WTC11 (cell line): Measurements from ENCODE around the gene REPS2. TPM values are rescaled to one million over a fixed set of nuclear protein-coding genes. Genes with fewer than 3 reads are reported as not detected.

Experiments
- ATAC-seq: fragments of 200-7000 bp; cut with Tn5 transposase; 2 replicates; pipeline ENCODE4 v1.10.0; 2021; ENCODE audit warnings: mild to moderate bottlenecking, moderate library complexity
- CTCF ChIA-PET: fragments of 300-600 bp; sonication (Branson Sonifier 250); formaldehyde crosslinking; loops from one replicate; lab custom pipeline; 2021; ENCODE audit warnings: antibody characterized with exemption; lab: Charles Lee
- POLR2A ChIA-PET: fragments of 350-600 bp; sonication (Branson Sonifier 250); formaldehyde crosslinking; loops from one replicate; lab custom pipeline; 2021; ENCODE audit warnings: antibody characterized with exemption; lab: Charles Lee
- DNase-seq: peaks from one replicate; pipeline ENCODE4 v3.0.0; 2021; ENCODE audit warnings: low spot score
- H3K27ac Mint-ChIP-seq: 2 replicates; pipeline ENCODE4 v1.8.0; 2021; ENCODE audit warnings: mixed read lengths
- H3K27me3 Mint-ChIP-seq: 2 replicates; pipeline ENCODE4 v1.8.0; 2021; ENCODE audit warnings: low read depth, mild to moderate bottlenecking, moderate library complexity, mixed read lengths
- H3K36me3 Mint-ChIP-seq: 2 replicates; pipeline ENCODE4 v1.8.0; 2021; ENCODE audit warnings: mixed read lengths
- H3K4me1 Mint-ChIP-seq: 2 replicates; pipeline ENCODE4 v1.8.0; 2022; ENCODE audit warnings: mixed read lengths
- H3K4me3 Mint-ChIP-seq: 2 replicates; pipeline ENCODE4 v1.8.0; 2021; ENCODE audit warnings: mild to moderate bottlenecking, moderate library complexity, mixed read lengths
- H3K9me3 Mint-ChIP-seq: 2 replicates; pipeline ENCODE4 v1.8.0; 2021; ENCODE audit warnings: mixed read lengths
- ARID4B ChIP-seq: sonication (generic); formaldehyde crosslinking; IDR thresholded peaks from 2 replicates; pipeline ENCODE4 v1.8.0; 2023; ENCODE audit warnings: missing genetic modification reagents, mild to moderate bottlenecking, borderline replicate concordance
- E2F5 ChIP-seq: sonication (generic); formaldehyde crosslinking; IDR thresholded peaks from 2 replicates; pipeline ENCODE4 v1.8.1; 2022; ENCODE audit warnings: mild to moderate bottlenecking, moderate library complexity, missing genetic modification reagents
- ERG ChIP-seq: fragments of 250-450 bp; sonication (Bioruptor Pico); IDR thresholded peaks from 2 replicates; pipeline ENCODE4 v1.8.0; 2021; ENCODE audit warnings: mild to moderate bottlenecking
- FOXP1 ChIP-seq: sonication (generic); formaldehyde crosslinking; IDR thresholded peaks from 2 replicates; pipeline ENCODE4 v1.8.0; 2022; ENCODE audit warnings: missing genetic modification reagents, mild to moderate bottlenecking, moderate library complexity, borderline replicate concordance
- HMGA2 ChIP-seq: fragments of 250-450 bp; sonication (Bioruptor Pico); IDR thresholded peaks from 2 replicates; pipeline ENCODE4 v1.4.0; 2021; ENCODE audit warnings: mild to moderate bottlenecking, moderate library complexity
- MYBL2 ChIP-seq: sonication (generic); formaldehyde crosslinking; IDR thresholded peaks from 2 replicates; pipeline ENCODE4 v1.8.1; 2023; ENCODE audit warnings: mild to moderate bottlenecking, moderate library complexity, missing genetic modification reagents
- NR1H2 ChIP-seq: sonication (generic); formaldehyde crosslinking; IDR thresholded peaks from 2 replicates; pipeline ENCODE4 v1.9.0; 2021; ENCODE audit warnings: mild to moderate bottlenecking, moderate library complexity, missing genetic modification reagents
- RORB ChIP-seq: fragments of 250-450 bp; sonication (Bioruptor Pico); IDR thresholded peaks from 2 replicates; pipeline ENCODE4 v1.9.0; 2021; ENCODE audit warnings: mild to moderate bottlenecking
- SOX15 ChIP-seq: fragments of 250-450 bp; sonication (Bioruptor Pico); IDR thresholded peaks from 2 replicates; pipeline ENCODE4 v1.9.0; 2021; ENCODE audit warnings: mild to moderate bottlenecking
- ZNF121 ChIP-seq: sonication (generic); formaldehyde crosslinking; IDR thresholded peaks from 2 replicates; pipeline ENCODE4 v1.8.0; 2023; ENCODE audit warnings: missing genetic modification reagents
- ZNF317 ChIP-seq: sonication (generic); formaldehyde crosslinking; IDR thresholded peaks from 2 replicates; pipeline ENCODE4 v1.8.1; 2023; ENCODE audit warnings: low read depth, mild to moderate bottlenecking, moderate library complexity, missing genetic modification reagents, borderline replicate concordance
- ZNF396 ChIP-seq: fragments of 250-450 bp; sonication (Bioruptor Pico); IDR thresholded peaks from 2 replicates; pipeline ENCODE4 v1.8.0; 2021; ENCODE audit warnings: mild to moderate bottlenecking, moderate library complexity, borderline replicate concordance
- ZNF416 ChIP-seq: fragments of 250-450 bp; sonication (Bioruptor Pico); IDR thresholded peaks from 2 replicates; pipeline ENCODE4 v1.9.0; 2021; ENCODE audit warnings: mild to moderate bottlenecking, inconsistent platforms
- total RNA-seq: library from RNA; stranded (reverse); gene quantifications from 3 replicates; pipeline ENCODE4 v1.2.3, GENCODE V29; 2021
- TF ChIP-seq, protein P1 (sequence below): sonication (generic); formaldehyde crosslinking; IDR thresholded peaks from 2 replicates; pipeline ENCODE4 v1.8.1; 2023; ENCODE audit warnings: mild to moderate bottlenecking, missing genetic modification reagents, moderate library complexity
- TF ChIP-seq, protein P2 (sequence below): sonication (generic); formaldehyde crosslinking; IDR thresholded peaks from 2 replicates; pipeline ENCODE4 v1.8.1; 2023; ENCODE audit warnings: mild to moderate bottlenecking, missing genetic modification reagents, borderline replicate concordance
- TF ChIP-seq, protein P3 (sequence below): fragments of 250-450 bp; sonication (Bioruptor Pico); conservative IDR thresholded peaks from 2 replicates; pipeline ENCODE4 v1.9.0; 2021; ENCODE audit warnings: mild to moderate bottlenecking
- TF ChIP-seq, protein P4 (sequence below): sonication (generic); formaldehyde crosslinking; IDR thresholded peaks from 2 replicates; pipeline ENCODE4 v1.8.0; 2022; ENCODE audit warnings: mild to moderate bottlenecking, missing genetic modification reagents
- TF ChIP-seq, protein P5 (sequence below): sonication (generic); formaldehyde crosslinking; IDR thresholded peaks from 2 replicates; pipeline ENCODE4 v1.8.0; 2022; ENCODE audit warnings: mild to moderate bottlenecking, missing genetic modification reagents

Gene REPS2
- total RNA-seq, 1 experiment from 2014 or later: 2.2 TPM

DNA sequence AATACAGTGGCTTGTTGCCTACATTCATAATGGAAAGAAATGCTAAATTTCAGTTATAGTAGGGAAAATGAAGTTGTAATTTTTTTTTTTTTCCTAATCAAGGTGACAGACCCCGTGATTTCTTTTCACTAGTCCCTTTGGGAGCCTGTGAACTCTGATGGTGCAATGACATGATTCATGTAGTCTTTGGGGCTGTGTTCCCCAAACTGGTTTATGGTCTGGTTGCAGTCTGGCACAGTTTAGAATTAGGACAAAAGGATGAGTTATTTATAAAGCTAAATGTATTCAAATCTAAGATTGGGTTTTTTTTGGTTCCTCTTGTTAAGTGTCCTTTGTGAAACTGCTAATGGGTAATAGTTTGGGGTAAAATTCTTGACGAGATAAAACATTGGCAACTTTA is 66.0 kb downstream of the REPS2 start:
- H3K36me3 Mint-ChIP-seq: no peaks in the 10 kb centered on the region
- ATAC-seq (no peak), DNase-seq (no peak)
- H3K4me3 Mint-ChIP-seq: no peak overlapping the region
- no peaks in the 10 kb centered on the region for H3K27me3 Mint-ChIP-seq
- TF ChIP-seq HMGA2 (CRISPR knock-in tag): no peak
- no peak for TF ChIP-seq ARID4B (CRISPR knock-in tag)
- TF ChIP-seq ZNF396 (CRISPR knock-in tag): no peak
- no peak for TF ChIP-seq ERG (CRISPR knock-in tag)
- TF ChIP-seq ZNF416: no peak
- TF ChIP-seq NR1H2 (CRISPR knock-in tag): no peak
- no peak for TF ChIP-seq RORB
- TF ChIP-seq, protein P1, sequence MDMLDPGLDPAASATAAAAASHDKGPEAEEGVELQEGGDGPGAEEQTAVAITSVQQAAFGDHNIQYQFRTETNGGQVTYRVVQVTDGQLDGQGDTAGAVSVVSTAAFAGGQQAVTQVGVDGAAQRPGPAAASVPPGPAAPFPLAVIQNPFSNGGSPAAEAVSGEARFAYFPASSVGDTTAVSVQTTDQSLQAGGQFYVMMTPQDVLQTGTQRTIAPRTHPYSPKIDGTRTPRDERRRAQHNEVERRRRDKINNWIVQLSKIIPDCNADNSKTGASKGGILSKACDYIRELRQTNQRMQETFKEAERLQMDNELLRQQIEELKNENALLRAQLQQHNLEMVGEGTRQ: no peak
- no peak for TF ChIP-seq FOXP1 (CRISPR knock-in tag)
- TF ChIP-seq, protein P2, sequence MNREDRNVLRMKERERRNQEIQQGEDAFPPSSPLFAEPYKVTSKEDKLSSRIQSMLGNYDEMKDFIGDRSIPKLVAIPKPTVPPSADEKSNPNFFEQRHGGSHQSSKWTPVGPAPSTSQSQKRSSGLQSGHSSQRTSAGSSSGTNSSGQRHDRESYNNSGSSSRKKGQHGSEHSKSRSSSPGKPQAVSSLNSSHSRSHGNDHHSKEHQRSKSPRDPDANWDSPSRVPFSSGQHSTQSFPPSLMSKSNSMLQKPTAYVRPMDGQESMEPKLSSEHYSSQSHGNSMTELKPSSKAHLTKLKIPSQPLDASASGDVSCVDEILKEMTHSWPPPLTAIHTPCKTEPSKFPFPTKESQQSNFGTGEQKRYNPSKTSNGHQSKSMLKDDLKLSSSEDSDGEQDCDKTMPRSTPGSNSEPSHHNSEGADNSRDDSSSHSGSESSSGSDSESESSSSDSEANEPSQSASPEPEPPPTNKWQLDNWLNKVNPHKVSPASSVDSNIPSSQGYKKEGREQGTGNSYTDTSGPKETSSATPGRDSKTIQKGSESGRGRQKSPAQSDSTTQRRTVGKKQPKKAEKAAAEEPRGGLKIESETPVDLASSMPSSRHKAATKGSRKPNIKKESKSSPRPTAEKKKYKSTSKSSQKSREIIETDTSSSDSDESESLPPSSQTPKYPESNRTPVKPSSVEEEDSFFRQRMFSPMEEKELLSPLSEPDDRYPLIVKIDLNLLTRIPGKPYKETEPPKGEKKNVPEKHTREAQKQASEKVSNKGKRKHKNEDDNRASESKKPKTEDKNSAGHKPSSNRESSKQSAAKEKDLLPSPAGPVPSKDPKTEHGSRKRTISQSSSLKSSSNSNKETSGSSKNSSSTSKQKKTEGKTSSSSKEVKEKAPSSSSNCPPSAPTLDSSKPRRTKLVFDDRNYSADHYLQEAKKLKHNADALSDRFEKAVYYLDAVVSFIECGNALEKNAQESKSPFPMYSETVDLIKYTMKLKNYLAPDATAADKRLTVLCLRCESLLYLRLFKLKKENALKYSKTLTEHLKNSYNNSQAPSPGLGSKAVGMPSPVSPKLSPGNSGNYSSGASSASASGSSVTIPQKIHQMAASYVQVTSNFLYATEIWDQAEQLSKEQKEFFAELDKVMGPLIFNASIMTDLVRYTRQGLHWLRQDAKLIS (CRISPR knock-in tag): no peak
- TF ChIP-seq MYBL2 (CRISPR knock-in tag): no peak
- no peak for TF ChIP-seq ZNF121 (CRISPR knock-in tag)
- no peak for TF ChIP-seq E2F5
- no peak for TF ChIP-seq ZNF317 (CRISPR knock-in tag)
- H3K4me1 Mint-ChIP-seq: peaks cover 4% of the 10 kb centered on the region; the same call in 1 of the 2 replicates
- H3K27ac Mint-ChIP-seq: no peak overlapping the region
- ChIA-PET POLR2A (interaction anchor here (0.6 kb wide), 1 partner anchor 123 kb away, joined by 3 read pairs; no protein-coding TSS in a partner anchor), CTCF (no interaction called here)
- H3K9me3 Mint-ChIP-seq: no peaks in the 10 kb centered on the region

DNA sequence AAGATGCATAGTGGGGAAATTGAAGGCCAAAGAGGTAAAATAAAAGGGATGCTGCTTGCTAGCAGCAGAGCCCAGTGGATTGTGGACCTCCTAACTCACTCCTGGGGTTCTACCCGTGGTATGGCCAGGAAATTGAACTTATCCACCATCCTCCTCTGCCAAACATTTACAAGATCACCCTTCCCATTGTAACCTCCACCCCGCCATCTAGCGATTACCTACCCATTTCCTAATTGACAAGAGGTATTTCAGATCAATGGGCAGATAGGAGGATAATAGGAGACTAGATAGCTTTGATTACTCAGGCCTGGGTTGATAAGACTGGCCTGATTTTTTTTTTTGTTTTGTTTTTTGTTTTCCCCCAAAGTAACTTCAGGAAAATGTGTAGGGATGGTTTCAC is 67.8 kb downstream of the REPS2 start:
- CTCF ChIA-PET: interaction anchor here (0.9 to 1.4 kb wide), 2 partner anchors 32 to 122 kb away, joined by 3 to 6 read pairs; no protein-coding TSS in a partner anchor
- ATAC-seq (no peak), DNase-seq (no peak)
- no peaks in the 10 kb centered on the region for H3K9me3 Mint-ChIP-seq
- H3K4me1 Mint-ChIP-seq: peaks cover 4% of the 10 kb centered on the region; the same call in 1 of the 2 replicates
- no peak overlapping the region for H3K4me3 Mint-ChIP-seq
- no peaks in the 10 kb centered on the region for H3K27me3 Mint-ChIP-seq
- H3K27ac Mint-ChIP-seq: no peak overlapping the region
- no peaks in the 10 kb centered on the region for H3K36me3 Mint-ChIP-seq
- POLR2A ChIA-PET: no interaction called here
- TF ChIP-seq, protein P3, sequence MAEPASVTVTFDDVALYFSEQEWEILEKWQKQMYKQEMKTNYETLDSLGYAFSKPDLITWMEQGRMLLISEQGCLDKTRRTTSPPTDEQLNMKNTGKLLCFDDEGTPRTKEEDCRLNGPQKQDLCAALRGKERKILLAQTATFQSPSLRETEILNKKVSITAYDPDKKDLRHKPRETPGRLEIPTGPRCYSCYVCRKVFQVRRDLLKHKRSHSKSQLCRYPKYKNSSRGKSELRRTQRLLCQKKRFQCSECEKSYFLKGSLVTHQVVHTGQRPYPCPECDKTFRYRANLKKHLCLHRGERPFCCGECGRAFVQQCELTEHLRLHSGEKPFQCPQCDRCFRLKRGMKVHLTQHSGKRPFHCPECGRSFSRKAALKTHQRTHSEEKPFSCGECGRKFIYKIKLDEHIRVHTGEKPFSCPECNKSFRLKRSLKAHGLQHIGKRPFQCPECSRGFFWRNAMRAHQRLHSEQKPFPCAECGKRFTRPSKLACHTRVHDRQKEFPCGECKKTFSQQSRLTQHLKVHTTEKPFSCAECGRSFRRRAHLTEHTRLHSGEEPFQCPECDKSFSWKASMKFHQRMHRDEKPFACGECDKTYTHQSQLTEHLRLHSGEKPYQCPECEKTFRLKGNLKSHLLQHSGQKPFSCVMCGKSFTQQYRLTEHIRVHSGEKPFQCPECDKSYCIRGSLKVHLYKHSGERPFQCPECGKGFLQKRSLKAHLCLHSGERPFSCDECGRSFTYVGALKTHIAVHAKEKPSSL: no peak
- TF ChIP-seq, protein P4, sequence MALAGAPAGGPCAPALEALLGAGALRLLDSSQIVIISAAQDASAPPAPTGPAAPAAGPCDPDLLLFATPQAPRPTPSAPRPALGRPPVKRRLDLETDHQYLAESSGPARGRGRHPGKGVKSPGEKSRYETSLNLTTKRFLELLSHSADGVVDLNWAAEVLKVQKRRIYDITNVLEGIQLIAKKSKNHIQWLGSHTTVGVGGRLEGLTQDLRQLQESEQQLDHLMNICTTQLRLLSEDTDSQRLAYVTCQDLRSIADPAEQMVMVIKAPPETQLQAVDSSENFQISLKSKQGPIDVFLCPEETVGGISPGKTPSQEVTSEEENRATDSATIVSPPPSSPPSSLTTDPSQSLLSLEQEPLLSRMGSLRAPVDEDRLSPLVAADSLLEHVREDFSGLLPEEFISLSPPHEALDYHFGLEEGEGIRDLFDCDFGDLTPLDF (CRISPR knock-in tag): no peak
- TF ChIP-seq, protein P5, sequence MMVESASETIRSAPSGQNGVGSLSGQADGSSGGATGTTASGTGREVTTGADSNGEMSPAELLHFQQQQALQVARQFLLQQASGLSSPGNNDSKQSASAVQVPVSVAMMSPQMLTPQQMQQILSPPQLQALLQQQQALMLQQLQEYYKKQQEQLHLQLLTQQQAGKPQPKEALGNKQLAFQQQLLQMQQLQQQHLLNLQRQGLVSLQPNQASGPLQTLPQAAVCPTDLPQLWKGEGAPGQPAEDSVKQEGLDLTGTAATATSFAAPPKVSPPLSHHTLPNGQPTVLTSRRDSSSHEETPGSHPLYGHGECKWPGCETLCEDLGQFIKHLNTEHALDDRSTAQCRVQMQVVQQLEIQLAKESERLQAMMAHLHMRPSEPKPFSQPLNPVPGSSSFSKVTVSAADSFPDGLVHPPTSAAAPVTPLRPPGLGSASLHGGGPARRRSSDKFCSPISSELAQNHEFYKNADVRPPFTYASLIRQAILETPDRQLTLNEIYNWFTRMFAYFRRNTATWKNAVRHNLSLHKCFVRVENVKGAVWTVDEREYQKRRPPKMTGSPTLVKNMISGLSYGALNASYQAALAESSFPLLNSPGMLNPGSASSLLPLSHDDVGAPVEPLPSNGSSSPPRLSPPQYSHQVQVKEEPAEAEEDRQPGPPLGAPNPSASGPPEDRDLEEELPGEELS (CRISPR knock-in tag): no peak
- TF ChIP-seq SOX15: no peak
